Thyroid gland (tissue), 4 donors: Measurements from ENCODE around the gene TYRO3.

ENCODE experiments used
- POLR2A ChIP-seq, 2 donors: fragments of 450-650 bp; IDR thresholded peaks; one replicate each; pipeline ENCODE4 v1.6.1; 2017; ENCODE audit warnings: antibody characterized with exemption in 2 of 2, mild to moderate bottlenecking in 2 of 2, moderate library complexity in 1 of 2
- TF ChIP-seq, protein P1 (sequence below), 6 experiments: fragments of 200-600 bp in 3 of 6; fragments of 450-650 bp in 3 of 6; sonication (generic) in 3 of 6; IDR thresholded peaks; one replicate each; pipeline ENCODE4 v1.5.1; 2016 to 2019; ENCODE audit warnings: antibody characterized with exemption in 6 of 6, mild to moderate bottlenecking in 2 of 6, inconsistent platforms in 1 of 6, moderate library complexity in 1 of 6

DNA sequence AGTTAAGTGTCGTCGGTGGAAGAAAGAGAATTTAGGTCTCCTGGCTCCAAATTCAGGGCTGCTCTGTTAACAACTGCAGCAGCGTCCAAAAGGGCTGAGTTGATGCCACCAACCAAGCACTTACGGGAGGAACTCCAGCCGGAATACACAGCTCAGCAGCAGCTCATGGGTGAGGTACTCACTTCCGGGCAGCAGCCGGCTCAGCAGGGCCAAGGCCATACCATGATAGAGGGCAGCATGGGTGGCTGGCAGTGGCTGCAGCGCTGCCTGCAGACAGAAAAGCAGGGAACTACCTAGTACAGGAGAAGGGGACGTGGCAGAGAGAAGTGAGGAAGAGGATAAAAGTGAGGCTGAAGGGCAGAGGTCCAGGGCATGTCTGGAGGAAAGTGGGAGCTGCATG is 37.4 kb upstream of the TYRO3 start:
- TF ChIP-seq, protein P1, sequence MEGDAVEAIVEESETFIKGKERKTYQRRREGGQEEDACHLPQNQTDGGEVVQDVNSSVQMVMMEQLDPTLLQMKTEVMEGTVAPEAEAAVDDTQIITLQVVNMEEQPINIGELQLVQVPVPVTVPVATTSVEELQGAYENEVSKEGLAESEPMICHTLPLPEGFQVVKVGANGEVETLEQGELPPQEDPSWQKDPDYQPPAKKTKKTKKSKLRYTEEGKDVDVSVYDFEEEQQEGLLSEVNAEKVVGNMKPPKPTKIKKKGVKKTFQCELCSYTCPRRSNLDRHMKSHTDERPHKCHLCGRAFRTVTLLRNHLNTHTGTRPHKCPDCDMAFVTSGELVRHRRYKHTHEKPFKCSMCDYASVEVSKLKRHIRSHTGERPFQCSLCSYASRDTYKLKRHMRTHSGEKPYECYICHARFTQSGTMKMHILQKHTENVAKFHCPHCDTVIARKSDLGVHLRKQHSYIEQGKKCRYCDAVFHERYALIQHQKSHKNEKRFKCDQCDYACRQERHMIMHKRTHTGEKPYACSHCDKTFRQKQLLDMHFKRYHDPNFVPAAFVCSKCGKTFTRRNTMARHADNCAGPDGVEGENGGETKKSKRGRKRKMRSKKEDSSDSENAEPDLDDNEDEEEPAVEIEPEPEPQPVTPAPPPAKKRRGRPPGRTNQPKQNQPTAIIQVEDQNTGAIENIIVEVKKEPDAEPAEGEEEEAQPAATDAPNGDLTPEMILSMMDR (IDR thresholded peaks at IDR 0.05) = no peak
- TF ChIP-seq POLR2A (IDR thresholded peaks at IDR 0.05) = no peak
